ENCODE data around the gene ECE2.

The ECE2 gene

DNA sequence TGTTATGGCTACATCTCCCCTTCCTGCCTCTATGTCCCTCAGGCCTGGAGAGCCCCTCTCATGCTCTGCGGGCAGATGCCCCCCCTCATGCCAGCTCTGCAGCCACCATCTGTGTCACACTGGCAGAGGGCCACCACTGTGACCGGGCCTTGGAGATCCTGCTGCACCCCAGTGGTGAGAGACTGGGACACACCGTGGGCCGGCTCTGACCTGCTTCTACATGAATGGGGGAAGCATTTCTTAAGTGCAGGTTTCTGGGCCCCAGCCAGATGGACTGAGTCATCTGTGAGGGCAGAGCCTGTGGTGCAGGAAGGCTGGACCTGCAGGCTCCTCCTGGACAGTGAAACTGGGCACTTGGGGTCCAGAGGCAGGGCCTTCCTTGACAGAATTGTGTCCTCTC, 41.6 kb upstream of the ECE2 start:
- Histone ChIP-seq H3K4me1 (ENCODE audit: control insufficient read depth, insufficient read depth, low read length) (peaks cover 7% of the 10 kb centered on the region), H3K27ac (ENCODE audit: insufficient read depth, low read depth, low read length, poor library complexity, severe bottlenecking) (no peak overlapping the region), H3K36me3 (ENCODE audit: control insufficient read depth, insufficient read depth, low read length) (no peaks in the 10 kb centered on the region), H3K27me3 (ENCODE audit: control insufficient read depth, insufficient read depth, low read length, poor library complexity, severe bottlenecking) (peaks cover 60% of the 10 kb centered on the region), H3K9me3 (ENCODE audit: control insufficient read depth, low read length) (no peaks in the 10 kb centered on the region), H3K4me3 (ENCODE audit: insufficient read depth, low read depth, low read length) (no peak overlapping the region)
- 58 to 65% methylated on average over 4 of the region's 4 CpGs for WGBS, 2 experiments

DNA sequence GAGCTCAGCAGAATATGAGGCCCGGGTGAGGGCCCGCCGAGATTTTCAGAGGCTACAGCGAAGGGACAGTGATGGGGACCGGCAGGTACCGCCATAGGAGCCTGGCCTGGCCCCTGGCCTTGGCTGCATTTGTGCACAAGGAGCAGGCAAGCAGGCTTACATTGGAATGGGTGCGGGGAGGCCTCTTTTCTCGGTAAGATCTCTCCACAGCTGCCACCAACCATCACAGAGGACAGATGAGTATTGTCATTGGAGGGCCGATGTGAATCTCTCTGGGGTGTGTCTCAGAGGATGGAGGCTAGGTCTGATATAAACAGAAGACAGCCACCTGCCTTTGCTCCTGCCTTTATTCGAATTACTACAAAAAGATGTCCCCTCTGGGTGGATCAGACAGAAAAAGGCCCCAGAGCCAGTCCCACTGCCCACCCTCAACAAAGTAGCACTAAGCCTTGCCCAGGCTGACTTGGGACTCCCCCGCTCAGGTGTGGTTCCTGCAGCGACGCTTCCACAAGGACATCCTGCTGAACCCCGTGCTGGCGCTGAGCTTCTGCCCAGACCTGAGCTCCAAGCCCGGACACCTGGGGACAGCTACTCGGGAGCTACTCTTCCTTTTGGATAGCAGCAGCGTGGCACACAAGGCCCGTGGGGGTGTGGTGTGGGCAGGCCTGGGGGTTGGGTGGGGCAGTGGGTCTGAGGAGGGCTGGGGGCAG, 41.0 kb upstream of the ECE2 start:
- H3K27me3 ChIP-seq (ENCODE audit: control insufficient read depth, insufficient read depth, low read length, poor library complexity, severe bottlenecking): peaks cover 54% of the 10 kb centered on the region
- H3K4me1 ChIP-seq (ENCODE audit: control insufficient read depth, insufficient read depth, low read length): peaks cover 3% of the 10 kb centered on the region
- H3K36me3 ChIP-seq (ENCODE audit: control insufficient read depth, insufficient read depth, low read length): no peaks in the 10 kb centered on the region
- no peaks in the 10 kb centered on the region for H3K9me3 ChIP-seq (ENCODE audit: control insufficient read depth, low read length)
- no peak overlapping the region for H3K4me3 ChIP-seq (ENCODE audit: insufficient read depth, low read depth, low read length)
- WGBS, 2 experiments: 90 to 91% methylated on average over 19 of the region's 19 CpGs
- no peak overlapping the region for H3K27ac ChIP-seq (ENCODE audit: insufficient read depth, low read depth, low read length, poor library complexity, severe bottlenecking)

DNA sequence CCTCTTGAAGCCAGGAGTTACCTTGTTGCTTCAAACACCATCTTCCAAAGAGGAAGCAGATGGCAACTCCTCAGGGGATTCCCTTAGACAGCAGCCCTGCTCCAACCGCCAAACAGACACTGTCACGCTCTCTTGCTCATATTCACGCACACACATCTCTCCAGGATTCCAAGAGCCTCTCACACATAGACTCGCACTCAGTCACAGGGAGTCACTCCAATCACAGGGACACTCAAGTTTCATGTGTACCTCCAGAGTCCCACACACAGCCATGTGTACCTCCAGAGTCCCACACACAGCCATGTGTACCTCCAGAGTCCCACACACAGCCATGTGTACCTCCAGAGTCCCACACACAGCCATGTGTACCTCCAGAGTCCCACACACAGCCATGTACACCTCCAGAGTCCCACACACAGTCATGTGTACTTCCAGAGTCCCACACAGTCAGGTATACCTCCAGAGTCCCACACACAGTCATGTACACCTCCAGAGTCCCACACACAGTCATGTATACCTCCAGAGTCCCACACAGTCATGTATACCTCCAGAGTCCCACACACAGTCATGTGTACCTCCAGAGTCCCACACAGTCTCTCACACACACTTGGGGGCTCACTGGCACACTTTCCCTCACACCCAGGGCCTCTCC, 40.3 kb upstream of the ECE2 start:
- peaks cover 47% of the 10 kb centered on the region for H3K27me3 ChIP-seq (ENCODE audit: control insufficient read depth, insufficient read depth, low read length, poor library complexity, severe bottlenecking)
- H3K4me1 ChIP-seq (ENCODE audit: control insufficient read depth, insufficient read depth, low read length): no peaks in the 10 kb centered on the region
- 89 to 92% methylated on average over 4 of the region's 4 CpGs for WGBS, 2 experiments
- no peaks in the 10 kb centered on the region for H3K36me3 ChIP-seq (ENCODE audit: control insufficient read depth, insufficient read depth, low read length)
- H3K9me3 ChIP-seq (ENCODE audit: control insufficient read depth, low read length): no peaks in the 10 kb centered on the region
- H3K4me3 ChIP-seq (ENCODE audit: insufficient read depth, low read depth, low read length): no peak overlapping the region
- H3K27ac ChIP-seq (ENCODE audit: insufficient read depth, low read depth, low read length, poor library complexity, severe bottlenecking): no peak overlapping the region

- Histone ChIP-seq H3K27ac (ENCODE audit: insufficient read depth, low read depth, low read length, poor library complexity, severe bottlenecking) (no peak overlapping the region), H3K9me3 (ENCODE audit: control insufficient read depth, low read length) (no peaks in the 10 kb centered on the region), H3K4me1 (ENCODE audit: control insufficient read depth, insufficient read depth, low read length) (no peaks in the 10 kb centered on the region), H3K4me3 (ENCODE audit: insufficient read depth, low read depth, low read length) (no peak overlapping the region), H3K27me3 (ENCODE audit: control insufficient read depth, insufficient read depth, low read length, poor library complexity, severe bottlenecking) (peaks cover 42% of the 10 kb centered on the region), H3K36me3 (ENCODE audit: control insufficient read depth, insufficient read depth, low read length) (no peaks in the 10 kb centered on the region)
- 44 to 47% methylated on average over 14 of the region's 14 CpGs for WGBS, 2 experiments
Observed at GRCh38 chr3:184236033-184236410, 39.8 kb upstream of the ECE2 start.

GRCh38 chr3:184236636-184237035, 39.2 kb upstream of the ECE2 start:
- Histone ChIP-seq H3K27ac (ENCODE audit: insufficient read depth, low read depth, low read length, poor library complexity, severe bottlenecking) (no peak overlapping the region), H3K4me1 (ENCODE audit: control insufficient read depth, insufficient read depth, low read length) (no peaks in the 10 kb centered on the region), H3K27me3 (ENCODE audit: control insufficient read depth, insufficient read depth, low read length, poor library complexity, severe bottlenecking) (peaks cover 36% of the 10 kb centered on the region), H3K36me3 (ENCODE audit: control insufficient read depth, insufficient read depth, low read length) (no peaks in the 10 kb centered on the region), H3K4me3 (ENCODE audit: insufficient read depth, low read depth, low read length) (no peak overlapping the region), H3K9me3 (ENCODE audit: control insufficient read depth, low read length) (no peaks in the 10 kb centered on the region)
- WGBS, 2 experiments: 83 to 85% methylated on average over 3 of the region's 3 CpGs

DNA sequence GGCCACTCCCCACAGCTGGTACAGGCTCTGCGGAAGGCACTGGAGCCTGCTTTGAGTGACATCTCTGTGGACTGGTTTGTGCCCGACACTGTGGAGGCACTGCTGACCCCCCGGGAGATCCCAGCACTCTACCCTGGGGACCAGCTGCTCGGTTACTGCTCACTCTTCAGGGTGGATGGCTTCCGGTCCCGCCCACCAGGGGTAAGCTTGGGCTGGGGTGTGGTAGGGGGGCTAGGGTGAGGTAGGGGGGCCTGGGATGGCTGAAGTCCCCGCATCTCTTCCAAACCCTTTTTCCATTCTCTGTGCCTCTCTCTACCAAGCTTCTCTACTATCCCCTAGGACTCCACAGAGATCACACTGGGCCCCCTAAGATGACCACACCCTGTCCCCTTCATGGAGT, 38.6 kb upstream of the ECE2 start:
- no peaks in the 10 kb centered on the region for H3K36me3 ChIP-seq (ENCODE audit: control insufficient read depth, insufficient read depth, low read length)
- no peak overlapping the region for H3K4me3 ChIP-seq (ENCODE audit: insufficient read depth, low read depth, low read length)
- peaks cover 30% of the 10 kb centered on the region for H3K27me3 ChIP-seq (ENCODE audit: control insufficient read depth, insufficient read depth, low read length, poor library complexity, severe bottlenecking)
- 89 to 94% methylated on average over 7 of the region's 7 CpGs for WGBS, 2 experiments
- no peaks in the 10 kb centered on the region for H3K9me3 ChIP-seq (ENCODE audit: control insufficient read depth, low read length)
- no peaks in the 10 kb centered on the region for H3K4me1 ChIP-seq (ENCODE audit: control insufficient read depth, insufficient read depth, low read length)
- H3K27ac ChIP-seq (ENCODE audit: insufficient read depth, low read depth, low read length, poor library complexity, severe bottlenecking): no peak overlapping the region

- no peak overlapping the region for H3K4me3 ChIP-seq (ENCODE audit: insufficient read depth, low read depth, low read length)
- peaks cover under 1% of the 10 kb centered on the region for H3K36me3 ChIP-seq (ENCODE audit: control insufficient read depth, insufficient read depth, low read length)
- H3K27me3 ChIP-seq (ENCODE audit: control insufficient read depth, insufficient read depth, low read length, poor library complexity, severe bottlenecking): peaks cover 24% of the 10 kb centered on the region
- no peaks in the 10 kb centered on the region for H3K9me3 ChIP-seq (ENCODE audit: control insufficient read depth, low read length)
- no peak overlapping the region for H3K27ac ChIP-seq (ENCODE audit: insufficient read depth, low read depth, low read length, poor library complexity, severe bottlenecking)
- H3K4me1 ChIP-seq (ENCODE audit: control insufficient read depth, insufficient read depth, low read length): no peaks in the 10 kb centered on the region
- WGBS, 2 experiments: 77 to 78% methylated on average over 1 of the region's 1 CpG
Observed at GRCh38 chr3:184237807-184238206, 38.0 kb upstream of the ECE2 start.

DNA sequence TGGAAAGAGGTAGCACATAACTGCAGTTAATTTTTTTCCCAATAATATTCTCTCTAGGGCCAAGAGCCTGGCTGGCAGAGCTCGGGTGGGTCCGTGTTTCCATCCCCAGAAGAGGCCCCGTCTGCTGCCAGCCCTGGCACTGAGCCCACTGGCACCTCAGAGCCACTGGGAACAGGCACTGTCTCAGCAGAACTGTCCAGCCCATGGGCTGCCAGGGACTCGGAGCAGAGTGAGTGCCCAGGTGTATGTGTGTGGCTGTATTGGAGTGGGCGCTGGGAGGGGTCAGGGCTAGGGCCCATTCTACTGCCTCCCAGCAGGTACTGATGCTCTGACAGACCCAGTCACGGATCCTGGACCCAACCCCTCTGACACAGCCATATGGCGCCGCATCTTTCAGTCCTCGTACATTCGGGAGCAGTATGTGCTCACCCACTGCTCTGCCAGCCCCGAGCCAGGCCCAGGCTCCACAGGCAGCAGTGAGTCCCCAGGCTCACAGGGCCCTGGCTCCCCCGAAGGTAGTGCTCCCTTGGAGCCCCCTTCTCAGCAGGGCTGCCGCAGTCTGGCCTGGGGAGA, 37.5 kb upstream of the ECE2 start:
- Histone ChIP-seq H3K36me3 (ENCODE audit: control insufficient read depth, insufficient read depth, low read length) (peaks cover 6% of the 10 kb centered on the region), H3K4me1 (ENCODE audit: control insufficient read depth, insufficient read depth, low read length) (no peaks in the 10 kb centered on the region), H3K9me3 (ENCODE audit: control insufficient read depth, low read length) (no peaks in the 10 kb centered on the region), H3K27ac (ENCODE audit: insufficient read depth, low read depth, low read length, poor library complexity, severe bottlenecking) (no peak overlapping the region), H3K27me3 (ENCODE audit: control insufficient read depth, insufficient read depth, low read length, poor library complexity, severe bottlenecking) (peaks cover 19% of the 10 kb centered on the region), H3K4me3 (ENCODE audit: insufficient read depth, low read depth, low read length) (no peak overlapping the region)
- WGBS, 2 experiments: 89 to 90% methylated on average over 13 of the region's 13 CpGs

GRCh38 chr3:184239221-184239620, 36.6 kb upstream of the ECE2 start:
- WGBS, 2 experiments: 91 to 95% methylated on average over 8 of the region's 8 CpGs
- H3K4me1 ChIP-seq (ENCODE audit: control insufficient read depth, insufficient read depth, low read length): no peaks in the 10 kb centered on the region
- H3K4me3 ChIP-seq (ENCODE audit: insufficient read depth, low read depth, low read length): no peak overlapping the region
- peaks cover 15% of the 10 kb centered on the region for H3K36me3 ChIP-seq (ENCODE audit: control insufficient read depth, insufficient read depth, low read length)
- no peaks in the 10 kb centered on the region for H3K9me3 ChIP-seq (ENCODE audit: control insufficient read depth, low read length)
- H3K27ac ChIP-seq (ENCODE audit: insufficient read depth, low read depth, low read length, poor library complexity, severe bottlenecking): no peak overlapping the region
- peaks cover 10% of the 10 kb centered on the region for H3K27me3 ChIP-seq (ENCODE audit: control insufficient read depth, insufficient read depth, low read length, poor library complexity, severe bottlenecking)

DNA sequence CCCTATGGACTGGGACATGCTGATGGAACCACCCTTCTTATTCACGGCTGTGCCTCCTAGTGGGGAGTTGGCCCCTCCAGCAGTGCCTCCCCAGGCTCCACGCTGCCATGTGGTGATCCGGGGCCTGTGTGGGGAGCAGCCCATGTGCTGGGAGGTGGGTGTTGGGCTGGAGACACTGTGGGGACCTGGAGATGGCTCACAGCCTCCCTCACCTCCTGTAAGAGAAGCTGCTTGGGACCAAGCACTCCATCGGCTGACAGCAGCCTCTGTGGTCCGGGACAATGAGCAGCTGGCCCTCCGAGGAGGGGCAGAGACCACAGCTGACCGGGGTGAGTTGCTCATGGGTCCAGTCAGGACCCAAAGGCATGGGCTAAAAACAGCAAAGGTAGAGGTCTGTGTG, 36.1 kb upstream of the ECE2 start:
- H3K4me1 ChIP-seq (ENCODE audit: control insufficient read depth, insufficient read depth, low read length): no peaks in the 10 kb centered on the region
- peaks cover 16% of the 10 kb centered on the region for H3K36me3 ChIP-seq (ENCODE audit: control insufficient read depth, insufficient read depth, low read length)
- H3K9me3 ChIP-seq (ENCODE audit: control insufficient read depth, low read length): no peaks in the 10 kb centered on the region
- H3K27me3 ChIP-seq (ENCODE audit: control insufficient read depth, insufficient read depth, low read length, poor library complexity, severe bottlenecking): peaks cover 5% of the 10 kb centered on the region
- H3K27ac ChIP-seq (ENCODE audit: insufficient read depth, low read depth, low read length, poor library complexity, severe bottlenecking): no peak overlapping the region
- 82 to 88% methylated on average over 7 of the region's 7 CpGs for WGBS, 2 experiments
- no peak overlapping the region for H3K4me3 ChIP-seq (ENCODE audit: insufficient read depth, low read depth, low read length)
